Endometrium (tissue), 2 donors: ENCODE data around the gene ARHGEF33.
A peak's percentile ranks its signal among the peaks of the same experiment; 100 is the strongest.

Experiments
- FAIRE-seq: peaks from 2 replicates; lab custom pipeline; 2012; peaks lifted over from hg19 to GRCh38; lab: Jason Lieb, UNC
- donor health status: control.
- donor health status: control.

Gene ARHGEF33

DNA sequence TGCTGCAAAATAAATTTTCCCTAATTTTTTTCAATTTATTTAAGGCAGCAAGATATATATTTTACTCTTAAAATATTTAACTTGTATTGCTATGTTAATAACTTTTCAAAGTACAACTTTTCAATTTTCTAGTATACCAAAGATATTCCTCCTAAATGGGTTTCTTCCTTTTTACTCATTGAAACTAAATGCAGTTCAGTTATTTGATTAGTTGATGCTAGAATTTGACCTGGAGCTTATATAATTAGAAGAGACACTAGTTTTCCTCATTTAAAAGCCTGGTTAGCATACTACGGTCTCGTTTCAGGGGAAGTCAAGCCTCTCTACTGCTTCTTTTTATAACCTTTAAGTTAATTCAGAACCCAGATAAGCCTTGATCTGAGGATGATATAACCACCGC, at the start of gene ARHGEF33:
Gene ARHGEF33, plus strand, starts transcription at position 301 of the 400 bp plus-strand sequence. CDS start 29,573 bp downstream, outside the sequence.
- peak; percentile 15 for FAIRE-seq

DNA sequence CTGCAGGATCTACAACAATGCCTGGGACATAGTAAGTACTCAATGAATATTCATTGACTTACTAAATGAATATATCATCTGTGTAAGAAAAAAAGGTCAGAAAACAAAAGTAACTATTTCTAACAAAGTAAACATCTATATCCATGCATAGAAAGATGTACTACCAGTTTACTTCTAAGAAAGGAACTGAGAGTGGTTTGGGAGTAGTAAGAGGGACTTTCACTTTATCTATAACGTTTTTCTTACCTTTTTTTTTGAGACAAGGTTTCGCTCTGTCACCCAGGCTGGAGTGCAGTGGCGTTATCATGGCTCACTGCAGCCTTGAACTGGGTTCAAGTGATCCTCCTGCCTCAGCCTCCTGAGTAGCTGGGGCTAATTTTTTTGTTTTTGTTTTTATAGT, 39.6 kb upstream of the ARHGEF33 start:
- no peak for FAIRE-seq

GRCh38 chr2:38856165-38856564, 33.5 kb upstream of the ARHGEF33 start:
- no peak for FAIRE-seq

DNA sequence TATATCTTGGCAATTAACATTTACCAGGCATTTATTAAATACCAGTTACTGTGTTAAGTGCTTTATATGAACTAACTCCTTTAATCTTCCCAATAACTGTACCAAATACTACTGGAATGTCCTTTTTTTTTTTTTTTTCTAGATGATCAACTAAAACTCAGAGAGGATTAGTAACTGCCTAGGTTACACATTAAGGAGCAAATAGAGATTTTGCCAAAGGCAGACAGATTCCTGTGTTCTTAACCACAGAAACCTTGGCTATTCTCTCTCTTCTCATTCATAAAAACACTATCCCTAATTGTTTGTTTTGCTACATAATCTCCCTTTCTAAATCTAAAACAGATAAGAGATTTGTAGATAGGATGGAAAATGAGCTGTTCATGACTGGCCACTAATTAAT, 27.2 kb upstream of the ARHGEF33 start:
- no peak for FAIRE-seq

GRCh38 chr2:38863061-38863695, 26.5 kb upstream of the ARHGEF33 start:
- FAIRE-seq = no peak

- FAIRE-seq = no peak
These were observed 22.8 kb upstream of the ARHGEF33 start for GRCh38 chr2:38866773-38867443.

DNA sequence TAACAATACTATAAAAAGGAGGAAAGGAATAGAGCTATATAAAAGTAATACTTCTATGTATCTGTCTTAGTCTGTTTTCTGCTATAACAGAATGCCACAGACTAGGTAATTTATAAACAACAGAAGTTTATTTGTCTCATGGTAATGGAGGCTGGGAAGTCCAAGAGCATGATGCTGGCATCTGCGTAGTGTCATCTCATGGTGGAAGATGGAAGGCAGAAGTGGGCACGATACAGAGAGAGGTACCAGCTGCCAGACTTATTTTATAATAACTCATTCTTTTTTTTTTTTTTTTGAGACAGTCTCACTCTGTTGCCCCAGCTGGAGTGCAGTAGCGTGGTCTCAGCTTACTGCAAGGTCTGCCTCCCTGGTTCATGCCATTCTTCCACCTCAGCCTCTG, 18.2 kb upstream of the ARHGEF33 start:
- FAIRE-seq = no peak

- FAIRE-seq = no peak
These were observed 15.9 kb upstream of the ARHGEF33 start for GRCh38 chr2:38873763-38874162.

DNA sequence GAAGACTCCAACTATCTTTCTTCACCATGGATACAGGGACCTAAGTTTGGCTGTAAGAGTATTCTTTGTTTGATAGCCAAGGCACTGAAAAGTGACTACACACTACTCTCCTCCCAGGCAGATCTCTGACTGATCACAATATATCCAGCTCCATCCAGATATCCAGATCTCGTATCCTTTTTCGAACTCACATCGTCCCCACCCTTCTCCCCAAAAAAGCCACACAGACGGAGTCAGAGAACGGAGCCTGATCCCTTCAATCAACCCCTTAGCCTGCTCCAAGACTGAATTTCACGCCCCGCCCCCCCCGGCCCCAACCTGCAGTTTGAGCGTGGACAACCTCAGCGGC, 14.5 kb upstream of the ARHGEF33 start:
- FAIRE-seq = no peak

GRCh38 chr2:38875576-38876367, 13.9 kb upstream of the ARHGEF33 start, which contains the start of the genes DHX57 and MORN2:
Gene DHX57, minus strand, starts transcription at chr2:38875934. Its CDS starts 7,529 bp downstream, at chr2:38868405.
Gene MORN2, plus strand, starts transcription at chr2:38875976.
- no peak for FAIRE-seq

DNA sequence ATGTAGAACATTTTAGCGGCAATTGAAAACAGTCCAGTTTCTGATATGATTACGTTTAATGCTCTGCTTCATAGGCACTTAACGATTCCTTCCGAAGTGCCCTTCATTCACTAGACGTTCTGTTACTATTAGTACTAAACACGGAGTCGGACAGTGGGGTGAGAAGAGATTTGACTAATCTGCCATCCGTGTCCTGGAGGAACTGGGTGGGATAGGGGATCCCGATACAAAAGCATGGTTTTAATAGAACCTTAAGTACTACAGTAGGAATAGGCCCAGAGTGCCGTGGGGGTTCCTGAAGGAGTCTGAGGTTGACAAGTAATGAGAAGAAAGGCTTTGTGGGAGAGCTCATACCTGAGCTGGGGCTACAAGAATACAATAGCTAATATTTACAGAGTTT, 13.3 kb upstream of the ARHGEF33 start:
- FAIRE-seq = no peak

DNA sequence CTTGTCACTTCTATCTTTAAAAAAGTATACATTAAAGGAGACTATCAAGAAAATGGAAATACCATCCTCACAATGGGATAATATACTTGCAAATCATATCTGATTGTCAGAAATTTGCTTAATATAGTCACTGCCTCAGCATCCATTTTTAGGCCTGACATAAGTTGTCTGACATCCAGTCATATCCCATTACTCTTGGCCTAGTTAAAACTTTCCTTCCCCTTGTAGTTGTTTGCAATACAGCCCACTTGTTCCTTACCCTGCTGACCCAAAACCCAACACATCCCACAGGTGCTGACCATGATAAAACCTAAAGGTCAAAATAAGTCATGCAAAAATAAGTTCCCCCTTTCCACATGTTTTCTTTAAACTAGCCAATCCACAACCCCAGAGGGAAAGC, 3.6 kb upstream of the ARHGEF33 start:
- no peak for FAIRE-seq

GRCh38 chr2:38887347-38887746, 2.3 kb upstream of the ARHGEF33 start:
- no peak for FAIRE-seq

DNA sequence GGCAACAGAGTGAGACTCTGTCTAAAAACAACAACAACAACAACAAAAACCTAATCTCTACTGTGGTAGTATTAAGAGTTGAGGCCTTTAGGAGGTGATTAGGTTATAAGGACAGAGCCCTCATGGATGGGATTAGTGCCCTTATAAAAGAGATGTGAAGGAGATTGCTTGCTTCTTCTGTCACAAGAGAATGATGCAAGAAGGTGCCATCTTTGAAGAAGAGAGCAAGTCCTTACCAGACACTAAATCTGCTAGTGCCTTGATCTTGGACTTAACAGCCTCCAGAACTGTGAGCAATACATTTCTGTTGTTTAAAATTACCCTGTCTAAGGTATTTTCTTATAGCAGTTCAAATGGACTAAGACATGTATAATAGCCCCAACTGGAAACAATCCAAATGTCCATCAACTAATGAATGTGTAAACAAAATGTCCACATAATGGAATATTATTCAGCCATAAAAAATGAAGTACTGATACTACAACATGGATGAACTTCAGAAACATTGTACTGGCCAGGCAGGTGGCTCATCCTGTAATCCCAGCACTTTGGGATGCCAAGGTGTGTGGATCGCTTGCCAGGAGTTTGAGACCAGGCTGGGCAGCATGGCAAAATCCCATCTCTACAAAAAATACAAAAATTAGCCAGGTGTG, 1.6 kb upstream of the ARHGEF33 start:
- FAIRE-seq = no peak

DNA sequence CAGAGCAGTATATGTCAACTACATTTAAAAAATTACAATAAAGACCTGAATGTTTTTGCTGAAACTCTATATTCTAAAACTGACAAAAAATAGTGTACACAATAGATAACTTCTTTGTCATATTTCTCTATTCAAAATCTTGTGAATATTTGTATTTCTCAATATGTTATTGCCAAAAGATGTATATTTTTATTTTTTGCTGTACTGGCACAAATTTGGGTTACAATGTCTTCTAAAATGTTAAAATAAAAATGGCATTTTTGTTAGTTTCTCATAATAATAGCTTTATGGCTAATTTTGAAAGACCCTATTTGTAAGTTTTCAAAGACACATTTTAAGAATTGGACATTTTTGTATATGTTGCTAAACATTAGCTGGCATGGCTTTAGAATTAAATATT, 630 bp upstream of the ARHGEF33 start:
- FAIRE-seq = no peak

- FAIRE-seq = no peak
These were observed 3.1 kb downstream of the ARHGEF33 start for GRCh38 chr2:38892819-38893218.

DNA sequence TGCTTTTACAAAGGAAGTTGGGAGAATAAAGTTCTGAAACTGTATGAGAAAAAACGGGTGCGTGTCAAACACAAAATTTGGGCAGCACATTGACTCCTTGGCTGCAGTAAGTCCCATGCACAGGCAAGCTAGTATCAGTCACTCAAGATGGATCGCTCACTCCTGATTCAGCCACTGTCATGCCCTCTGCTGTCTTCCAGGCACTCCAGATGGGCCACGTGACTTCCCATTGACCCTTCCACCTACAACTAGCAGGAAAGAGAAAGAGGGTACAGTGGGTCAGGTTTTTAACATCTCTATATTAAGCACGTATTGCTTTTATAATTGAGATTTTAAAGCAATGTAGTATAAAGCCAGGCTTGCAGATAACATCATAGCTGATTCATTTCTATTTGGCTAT, 8.6 kb downstream of the ARHGEF33 start:
- FAIRE-seq = no peak

DNA sequence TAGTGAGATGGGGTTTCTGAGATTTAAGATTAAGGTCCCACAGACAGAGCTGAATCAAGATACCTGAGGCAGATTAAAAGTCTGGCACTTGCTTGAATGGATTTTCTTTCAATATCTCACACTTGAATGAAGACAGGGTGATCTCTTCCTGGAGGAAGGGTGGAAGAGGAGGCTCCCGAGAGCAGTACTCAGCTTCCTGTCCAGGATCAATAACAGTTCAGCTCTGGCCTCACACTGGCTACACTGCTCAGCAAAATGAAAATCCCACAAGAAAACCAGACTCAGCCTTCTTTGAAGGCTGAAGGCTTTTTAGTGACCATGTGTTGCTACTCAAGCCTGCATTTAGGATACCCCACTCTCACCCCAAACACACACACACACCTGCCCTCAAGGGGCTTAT, 11.1 kb downstream of the ARHGEF33 start:
- no peak for FAIRE-seq

DNA sequence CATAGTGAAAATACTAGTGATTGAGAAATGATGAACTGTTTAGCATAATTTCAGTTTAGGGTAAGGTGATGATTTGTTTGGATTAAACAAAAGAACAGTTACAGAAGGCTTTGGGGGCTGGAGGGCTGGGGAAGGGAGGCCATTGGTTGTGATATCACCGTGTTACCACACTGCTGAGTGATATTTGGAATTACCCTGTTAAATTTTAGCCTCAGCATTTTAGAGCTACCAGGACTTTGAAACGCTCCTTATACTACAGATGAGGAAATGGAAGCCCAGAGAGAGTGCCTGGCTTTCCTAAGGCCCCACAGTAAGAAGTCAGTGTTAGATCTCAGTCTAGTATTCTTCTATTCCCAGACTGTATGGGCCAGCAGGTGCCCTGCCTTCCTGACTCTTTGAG, 15.6 kb downstream of the ARHGEF33 start:
- no peak for FAIRE-seq

DNA sequence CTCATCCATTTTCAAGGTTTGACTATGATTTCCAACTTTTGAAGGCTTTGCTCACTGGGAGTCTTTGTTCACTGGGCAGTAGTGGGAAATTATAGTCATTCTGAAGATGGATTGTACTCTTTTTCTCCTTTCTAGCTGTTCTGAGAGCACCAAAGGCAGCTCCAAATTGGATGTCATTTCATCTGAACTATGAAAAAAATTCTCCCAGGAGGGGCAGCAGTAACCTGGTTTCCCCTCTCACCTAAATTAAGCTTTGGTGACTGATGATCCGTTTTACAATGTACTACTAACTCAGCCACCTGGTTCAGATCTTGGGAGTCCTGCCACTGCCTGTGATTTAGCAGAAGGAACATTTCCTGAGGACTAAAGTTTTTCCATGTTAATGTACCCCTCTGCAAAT, 17.6 kb downstream of the ARHGEF33 start:
- no peak for FAIRE-seq

DNA sequence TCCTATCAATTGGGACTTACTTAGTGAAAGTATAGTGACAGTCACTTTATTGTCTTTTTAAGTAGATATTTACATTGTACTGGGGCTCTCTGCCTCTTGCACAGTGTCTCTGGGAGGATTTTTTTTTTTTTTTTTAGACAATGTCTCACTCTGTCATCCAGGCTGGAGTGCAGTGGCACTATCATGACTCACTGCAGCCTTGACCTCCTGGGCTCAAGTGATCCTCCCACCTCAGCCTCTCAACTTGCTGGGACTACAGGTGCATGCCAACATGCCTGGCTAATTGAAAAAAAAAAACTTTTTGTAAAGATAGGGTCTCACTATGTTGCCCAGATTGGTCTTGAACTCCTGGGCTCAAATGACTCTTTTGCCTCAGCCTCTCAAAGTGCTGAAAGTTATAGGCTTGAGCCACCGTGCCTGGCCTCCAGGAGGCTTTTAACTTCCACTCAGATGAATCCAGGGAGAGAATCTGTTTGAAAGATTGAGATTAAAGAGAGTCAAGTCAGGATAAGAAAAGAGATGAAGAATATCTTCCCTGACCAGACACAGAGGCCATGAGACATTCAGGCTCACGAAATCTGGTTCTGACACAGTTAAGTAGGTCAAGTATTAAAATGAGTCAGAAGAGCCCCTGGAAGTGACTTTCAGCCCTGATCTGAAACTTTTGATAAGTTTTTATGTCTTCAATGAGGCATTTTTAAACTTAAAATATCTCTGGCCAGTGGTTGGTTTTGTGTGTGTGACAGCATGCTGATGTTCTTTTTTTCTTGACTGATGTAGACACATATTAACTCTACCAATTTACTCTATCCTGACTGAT, 18.3 kb downstream of the ARHGEF33 start:
- FAIRE-seq = no peak

- no peak for FAIRE-seq
These were observed 20.2 kb downstream of the ARHGEF33 start for GRCh38 chr2:38909872-38910271.
